ENCODE data around the gene MARCHF2. TPM values are rescaled to one million over a fixed set of nuclear protein-coding genes. Genes with fewer than 3 reads are reported as not detected.

MARCHF2 gene
- total and polyA plus RNA-seq, 2 donors (not counting 3 experiments of a cell fraction or from before 2014, with no cell fraction given): 43.5 to 91.9 TPM

DNA sequence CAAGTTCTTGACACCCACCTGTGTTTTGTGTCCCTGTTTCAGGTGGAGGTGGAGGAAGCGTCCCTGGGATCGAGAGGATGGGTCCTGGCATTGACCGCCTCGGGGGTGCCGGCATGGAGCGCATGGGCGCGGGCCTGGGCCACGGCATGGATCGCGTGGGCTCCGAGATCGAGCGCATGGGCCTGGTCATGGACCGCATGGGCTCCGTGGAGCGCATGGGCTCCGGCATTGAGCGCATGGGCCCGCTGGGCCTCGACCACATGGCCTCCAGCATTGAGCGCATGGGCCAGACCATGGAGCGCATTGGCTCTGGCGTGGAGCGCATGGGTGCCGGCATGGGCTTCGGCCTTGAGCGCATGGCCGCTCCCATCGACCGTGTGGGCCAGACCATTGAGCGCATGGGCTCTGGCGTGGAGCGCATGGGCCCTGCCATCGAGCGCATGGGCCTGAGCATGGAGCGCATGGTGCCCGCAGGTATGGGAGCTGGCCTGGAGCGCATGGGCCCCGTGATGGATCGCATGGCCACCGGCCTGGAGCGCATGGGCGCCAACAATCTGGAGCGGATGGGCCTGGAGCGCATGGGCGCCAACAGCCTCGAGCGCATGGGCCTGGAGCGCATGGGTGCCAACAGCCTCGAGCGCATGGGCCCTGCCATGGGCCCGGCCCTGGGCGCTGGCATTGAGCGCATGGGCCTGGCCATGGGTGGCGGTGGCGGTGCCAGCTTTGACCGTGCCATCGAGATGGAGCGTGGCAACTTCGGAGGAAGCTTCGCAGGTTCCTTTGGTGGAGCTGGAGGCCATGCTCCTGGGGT, 72.7 kb downstream of the MARCHF2 start:
- Histone ChIP-seq H4K20me1 (replicated peaks; ENCODE audit: control insufficient read depth, extremely low read depth, insufficient read depth, low read length) (peaks cover 2% of the 10 kb centered on the region), H3K79me2 (ENCODE audit: control insufficient read depth, insufficient read depth, low read length) (peaks cover 22% of the 10 kb centered on the region), H3K36me3 (ENCODE audit: control insufficient read depth in 2 of 2, extremely low read depth in 1 of 2, insufficient read depth in 2 of 2, low read length in 2 of 2) (peaks cover 37 to 67% of the 10 kb centered on the region in 2 experiments), H3K27ac (ENCODE audit: insufficient read depth, low read depth, low read length) (no peak overlapping the region), H3K27me3 (ENCODE audit: control insufficient read depth in 2 of 2, insufficient read depth in 2 of 2, low read length in 2 of 2) (no peaks in the 10 kb centered on the region), H3K9me1 (replicated peaks; ENCODE audit: control insufficient read depth, extremely low read depth, insufficient read depth, low read length) (no peaks in the 10 kb centered on the region), H3K4me1 (ENCODE audit: control insufficient read depth, extremely low read depth, insufficient read depth, low read length) (no peaks in the 10 kb centered on the region), H3K4me2 (ENCODE audit: insufficient read depth, low read length) (no peak overlapping the region), H2AFZ (ENCODE audit: low read depth, low read length) (no peak overlapping the region), H3K9me3 (replicated peaks; ENCODE audit: control insufficient read depth, insufficient read depth, low read length) (no peaks in the 10 kb centered on the region), H3K4me3 (replicated peaks in 1 of 3; ENCODE audit: insufficient read depth in 1 of 3, low read depth in 1 of 3, low read length in 3 of 3) (no peak overlapping the region), H3K9ac (replicated peaks; ENCODE audit: extremely low read depth, insufficient read depth, low read length) (no peak overlapping the region)
- TSS peak; percentile 42 for BruUV-seq (replicated peaks)
- FAIRE-seq: no peak
- dilution Hi-C loops (cut with MboI; ENCODE audit: extremely low pct_ligation_motif_present, low sequenced_read_pairs): no loop called here
- intact Hi-C loops (cut with micrococcal nuclease): no loop called here
- CTCF ChIA-PET: no interaction called here
- TF ChIP-seq GATA2 (IDR thresholded peaks at IDR 0.05; ENCODE audit: insufficient read depth, insufficient read length, low read depth, low read length) (no peak), POLR2A (IDR thresholded peaks at IDR 0.05; ENCODE audit: low read depth, low read length) (no peak), POLR2AphosphoS5 (IDR thresholded peaks at IDR 0.05; ENCODE audit: insufficient read depth, low read depth, low read length) (no peak), FOS (IDR thresholded peaks at IDR 0.05; ENCODE audit: borderline replicate concordance, insufficient read depth, low read length) (no peak), JUN (IDR thresholded peaks at IDR 0.05; ENCODE audit: borderline replicate concordance, insufficient read depth, insufficient read length, low read depth) (no peak), MYC (IDR thresholded peaks at IDR 0.05; ENCODE audit: low read depth, low read length) (no peak), EZH2 (IDR thresholded peaks at IDR 0.05; ENCODE audit: borderline replicate concordance, low read depth, low read length, severe bottlenecking) (no peak)
- TF ChIP-seq, protein P1, sequence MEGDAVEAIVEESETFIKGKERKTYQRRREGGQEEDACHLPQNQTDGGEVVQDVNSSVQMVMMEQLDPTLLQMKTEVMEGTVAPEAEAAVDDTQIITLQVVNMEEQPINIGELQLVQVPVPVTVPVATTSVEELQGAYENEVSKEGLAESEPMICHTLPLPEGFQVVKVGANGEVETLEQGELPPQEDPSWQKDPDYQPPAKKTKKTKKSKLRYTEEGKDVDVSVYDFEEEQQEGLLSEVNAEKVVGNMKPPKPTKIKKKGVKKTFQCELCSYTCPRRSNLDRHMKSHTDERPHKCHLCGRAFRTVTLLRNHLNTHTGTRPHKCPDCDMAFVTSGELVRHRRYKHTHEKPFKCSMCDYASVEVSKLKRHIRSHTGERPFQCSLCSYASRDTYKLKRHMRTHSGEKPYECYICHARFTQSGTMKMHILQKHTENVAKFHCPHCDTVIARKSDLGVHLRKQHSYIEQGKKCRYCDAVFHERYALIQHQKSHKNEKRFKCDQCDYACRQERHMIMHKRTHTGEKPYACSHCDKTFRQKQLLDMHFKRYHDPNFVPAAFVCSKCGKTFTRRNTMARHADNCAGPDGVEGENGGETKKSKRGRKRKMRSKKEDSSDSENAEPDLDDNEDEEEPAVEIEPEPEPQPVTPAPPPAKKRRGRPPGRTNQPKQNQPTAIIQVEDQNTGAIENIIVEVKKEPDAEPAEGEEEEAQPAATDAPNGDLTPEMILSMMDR (IDR thresholded peaks at IDR 0.05; ENCODE audit: extremely low read depth in 1 of 2, insufficient read depth in 1 of 2, low read depth in 1 of 2, low read length in 2 of 2): no peak
- TF ChIP-seq, protein P2, sequence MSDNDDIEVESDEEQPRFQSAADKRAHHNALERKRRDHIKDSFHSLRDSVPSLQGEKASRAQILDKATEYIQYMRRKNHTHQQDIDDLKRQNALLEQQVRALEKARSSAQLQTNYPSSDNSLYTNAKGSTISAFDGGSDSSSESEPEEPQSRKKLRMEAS (IDR thresholded peaks at IDR 0.05; ENCODE audit: insufficient read depth, insufficient read length): no peak
- POLR2A ChIA-PET: no interaction called here
- no peak for DNase-seq (ENCODE audit: low read depth, low spot score)
